Measurements from ENCODE around the gene CTNND2.
"Not testable (repeated sequence)": the region's sequence is repeated elsewhere in the genome, so short reads cannot be mapped to it uniquely, and the experiment has no call there.

Gene CTNND2

GRCh38 chr5:11869203-11869602 is 35.0 kb downstream of the CTNND2 start:
- DNase-seq (ENCODE audit: low read depth, low spot score) = no peak
- Histone ChIP-seq H3K36me3 (ENCODE audit: control insufficient read depth, insufficient read depth, low read length) (no peaks in the 10 kb centered on the region), H3K4me1 (ENCODE audit: control insufficient read depth, insufficient read depth, low read length) (no peaks in the 10 kb centered on the region), H3K27ac (ENCODE audit: low read length) (no peak overlapping the region), H3K4me3 (ENCODE audit: low read length) (no peak overlapping the region), H3K27me3 (ENCODE audit: control insufficient read depth, insufficient read depth, low read length) (no peaks in the 10 kb centered on the region), H3K9me3 (ENCODE audit: control insufficient read depth, insufficient read depth, low read length) (no peaks in the 10 kb centered on the region)
- no CpG with 5 or more reads among the region's 1 CpG for WGBS (ENCODE audit: insufficient coverage, insufficient read length)

GRCh38 chr5:11863911-11864310 is 40.3 kb downstream of the CTNND2 start:
- Histone ChIP-seq H3K9me3 (ENCODE audit: control insufficient read depth, insufficient read depth, low read length) (no peaks in the 10 kb centered on the region), H3K27me3 (ENCODE audit: control insufficient read depth, insufficient read depth, low read length) (no peaks in the 10 kb centered on the region), H3K4me1 (ENCODE audit: control insufficient read depth, insufficient read depth, low read length) (no peaks in the 10 kb centered on the region), H3K4me3 (ENCODE audit: low read length) (no peak overlapping the region), H3K36me3 (ENCODE audit: control insufficient read depth, insufficient read depth, low read length) (no peaks in the 10 kb centered on the region), H3K27ac (ENCODE audit: low read length) (no peak overlapping the region)
- no CpG with 5 or more reads among the region's 10 CpGs for WGBS (ENCODE audit: insufficient coverage, insufficient read length)
- DNase-seq (ENCODE audit: low read depth, low spot score) = no peak

- Histone ChIP-seq H3K36me3 (ENCODE audit: control insufficient read depth, insufficient read depth, low read length) (no peaks in the 10 kb centered on the region), H3K9me3 (ENCODE audit: control insufficient read depth, insufficient read depth, low read length) (no peaks in the 10 kb centered on the region), H3K27ac (ENCODE audit: low read length) (no peak overlapping the region), H3K4me3 (ENCODE audit: low read length) (no peak overlapping the region), H3K27me3 (ENCODE audit: control insufficient read depth, insufficient read depth, low read length) (no peaks in the 10 kb centered on the region), H3K4me1 (ENCODE audit: control insufficient read depth, insufficient read depth, low read length) (no peaks in the 10 kb centered on the region)
- DNase-seq (ENCODE audit: low read depth, low spot score) = no peak
- no CpG with 5 or more reads among the region's 7 CpGs for WGBS (ENCODE audit: insufficient coverage, insufficient read length)
These were observed 46.9 kb downstream of the CTNND2 start for GRCh38 chr5:11857391-11857790.

GRCh38 chr5:11854936-11855335 is 49.3 kb downstream of the CTNND2 start:
- Histone ChIP-seq H3K27me3 (ENCODE audit: control insufficient read depth, insufficient read depth, low read length) (no peaks in the 10 kb centered on the region), H3K27ac (ENCODE audit: low read length) (no peak overlapping the region), H3K9me3 (ENCODE audit: control insufficient read depth, insufficient read depth, low read length) (no peaks in the 10 kb centered on the region), H3K36me3 (ENCODE audit: control insufficient read depth, insufficient read depth, low read length) (no peaks in the 10 kb centered on the region), H3K4me3 (ENCODE audit: low read length) (no peak overlapping the region), H3K4me1 (ENCODE audit: control insufficient read depth, insufficient read depth, low read length) (no peaks in the 10 kb centered on the region)
- DNase-seq (ENCODE audit: low read depth, low spot score) = no peak
- no CpG with 5 or more reads among the region's 5 CpGs for WGBS (ENCODE audit: insufficient coverage, insufficient read length)

- no peak for DNase-seq (ENCODE audit: low read depth, low spot score)
- no peaks in the 10 kb centered on the region for H3K36me3 ChIP-seq (ENCODE audit: control insufficient read depth, insufficient read depth, low read length)
- no peaks in the 10 kb centered on the region for H3K4me1 ChIP-seq (ENCODE audit: control insufficient read depth, insufficient read depth, low read length)
- no peaks in the 10 kb centered on the region for H3K27me3 ChIP-seq (ENCODE audit: control insufficient read depth, insufficient read depth, low read length)
- no peak overlapping the region; the same call in 1 of the 2 replicates for H3K4me3 ChIP-seq (ENCODE audit: low read length)
- H3K9me3 ChIP-seq (ENCODE audit: control insufficient read depth, insufficient read depth, low read length) = no peaks in the 10 kb centered on the region
- WGBS (ENCODE audit: insufficient coverage, insufficient read length) = no CpG with 5 or more reads among the region's 10 CpGs
- H3K27ac ChIP-seq (ENCODE audit: low read length) = no peak overlapping the region
These were observed 50.5 kb downstream of the CTNND2 start for GRCh38 chr5:11853796-11854195.

- H3K9me3 ChIP-seq (ENCODE audit: control insufficient read depth, insufficient read depth, low read length) = no peaks in the 10 kb centered on the region
- no peaks in the 10 kb centered on the region for H3K4me1 ChIP-seq (ENCODE audit: control insufficient read depth, insufficient read depth, low read length)
- H3K27me3 ChIP-seq (ENCODE audit: control insufficient read depth, insufficient read depth, low read length) = no peaks in the 10 kb centered on the region
- no peak overlapping the region for H3K4me3 ChIP-seq (ENCODE audit: low read length)
- H3K27ac ChIP-seq (ENCODE audit: low read length) = no peak overlapping the region
- H3K36me3 ChIP-seq (ENCODE audit: control insufficient read depth, insufficient read depth, low read length) = no peaks in the 10 kb centered on the region
- DNase-seq (ENCODE audit: low read depth, low spot score) = no peak
These were observed 51.1 kb downstream of the CTNND2 start for GRCh38 chr5:11853140-11853539.

GRCh38 chr5:11852717-11853087 is 51.5 kb downstream of the CTNND2 start:
- WGBS (ENCODE audit: insufficient coverage, insufficient read length) = no CpG with 5 or more reads among the region's 1 CpG
- Histone ChIP-seq H3K4me1 (ENCODE audit: control insufficient read depth, insufficient read depth, low read length) (no peaks in the 10 kb centered on the region), H3K4me3 (ENCODE audit: low read length) (no peak overlapping the region), H3K36me3 (ENCODE audit: control insufficient read depth, insufficient read depth, low read length) (no peaks in the 10 kb centered on the region), H3K27ac (ENCODE audit: low read length) (no peak overlapping the region), H3K9me3 (ENCODE audit: control insufficient read depth, insufficient read depth, low read length) (no peaks in the 10 kb centered on the region), H3K27me3 (ENCODE audit: control insufficient read depth, insufficient read depth, low read length) (no peaks in the 10 kb centered on the region)
- DNase-seq (ENCODE audit: low read depth, low spot score) = no peak

- WGBS (ENCODE audit: insufficient coverage, insufficient read length) = 100% methylated on average over 2 of the region's 4 CpGs
- Histone ChIP-seq H3K36me3 (ENCODE audit: control insufficient read depth, insufficient read depth, low read length) (no peaks in the 10 kb centered on the region), H3K27me3 (ENCODE audit: control insufficient read depth, insufficient read depth, low read length) (no peaks in the 10 kb centered on the region), H3K4me1 (ENCODE audit: control insufficient read depth, insufficient read depth, low read length) (no peaks in the 10 kb centered on the region), H3K9me3 (ENCODE audit: control insufficient read depth, insufficient read depth, low read length) (no peaks in the 10 kb centered on the region), H3K27ac (ENCODE audit: low read length) (no peak overlapping the region), H3K4me3 (ENCODE audit: low read length) (no peak overlapping the region)
- no peak for DNase-seq (ENCODE audit: low read depth, low spot score)
These were observed 52.1 kb downstream of the CTNND2 start for GRCh38 chr5:11851965-11852716.

- Histone ChIP-seq H3K9me3 (ENCODE audit: control insufficient read depth, insufficient read depth, low read length) (no peaks in the 10 kb centered on the region), H3K27ac (ENCODE audit: low read length) (no peak overlapping the region), H3K4me1 (ENCODE audit: control insufficient read depth, insufficient read depth, low read length) (no peaks in the 10 kb centered on the region), H3K36me3 (ENCODE audit: control insufficient read depth, insufficient read depth, low read length) (no peaks in the 10 kb centered on the region), H3K4me3 (ENCODE audit: low read length) (no peak overlapping the region), H3K27me3 (ENCODE audit: control insufficient read depth, insufficient read depth, low read length) (no peaks in the 10 kb centered on the region)
- DNase-seq (ENCODE audit: low read depth, low spot score) = no peak
- WGBS (ENCODE audit: insufficient coverage, insufficient read length) = no CpG with 5 or more reads among the region's 2 CpGs
These were observed 52.8 kb downstream of the CTNND2 start for GRCh38 chr5:11851416-11851815.

GRCh38 chr5:11828566-11828965 is 75.7 kb downstream of the CTNND2 start:
- H3K4me3 ChIP-seq (ENCODE audit: low read length); H3K4me1 ChIP-seq (ENCODE audit: control insufficient read depth, insufficient read depth, low read length); H3K27ac ChIP-seq (ENCODE audit: low read length); DNase-seq (ENCODE audit: low read depth, low spot score); H3K9me3 ChIP-seq (ENCODE audit: control insufficient read depth, insufficient read depth, low read length); H3K36me3 ChIP-seq (ENCODE audit: control insufficient read depth, insufficient read depth, low read length); H3K27me3 ChIP-seq (ENCODE audit: control insufficient read depth, insufficient read depth, low read length): not testable (repeated sequence)
- WGBS (ENCODE audit: insufficient coverage, insufficient read length) = no CpG with 5 or more reads among the region's 1 CpG

GRCh38 chr5:11822598-11822997 is 81.6 kb downstream of the CTNND2 start:
- no peaks in the 10 kb centered on the region for H3K9me3 ChIP-seq (ENCODE audit: control insufficient read depth, insufficient read depth, low read length)
- H3K27me3 ChIP-seq (ENCODE audit: control insufficient read depth, insufficient read depth, low read length) = no peaks in the 10 kb centered on the region
- H3K27ac ChIP-seq (ENCODE audit: low read length) = no peak overlapping the region
- no peak for DNase-seq (ENCODE audit: low read depth, low spot score)
- no peaks in the 10 kb centered on the region for H3K4me1 ChIP-seq (ENCODE audit: control insufficient read depth, insufficient read depth, low read length)
- H3K36me3 ChIP-seq (ENCODE audit: control insufficient read depth, insufficient read depth, low read length) = no peaks in the 10 kb centered on the region
- no CpG with 5 or more reads among the region's 1 CpG for WGBS (ENCODE audit: insufficient coverage, insufficient read length)
- H3K4me3 ChIP-seq (ENCODE audit: low read length) = no peak overlapping the region
